T-helper 9 cell (primary cell): Measurements from ENCODE around the gene THBS3.
"Not testable (repeated sequence)": the region's sequence is repeated elsewhere in the genome, so short reads cannot be mapped to it uniquely, and the experiment has no call there.

ENCODE experiments used
- DNase-seq: peaks from one replicate; pipeline ENCODE4 v3.0.0-alpha.2; 2020

The THBS3 gene

GRCh38 chr1:155172732-155173477 lies 34.8 kb downstream of the THBS3 start, which contains the start of gene KRTCAP2:
KRTCAP2 (minus strand) TSS chr1:155173304; CDS start chr1:155173224, 80 bp downstream.
- DNase-seq, result peak; percentile 94

GRCh38 chr1:155171836-155172731 lies 35.6 kb downstream of the THBS3 start:
- DNase-seq, result no peak

GRCh38 chr1:155170806-155171205 lies 36.9 kb downstream of the THBS3 start:
- DNase-seq, result no peak

DNA sequence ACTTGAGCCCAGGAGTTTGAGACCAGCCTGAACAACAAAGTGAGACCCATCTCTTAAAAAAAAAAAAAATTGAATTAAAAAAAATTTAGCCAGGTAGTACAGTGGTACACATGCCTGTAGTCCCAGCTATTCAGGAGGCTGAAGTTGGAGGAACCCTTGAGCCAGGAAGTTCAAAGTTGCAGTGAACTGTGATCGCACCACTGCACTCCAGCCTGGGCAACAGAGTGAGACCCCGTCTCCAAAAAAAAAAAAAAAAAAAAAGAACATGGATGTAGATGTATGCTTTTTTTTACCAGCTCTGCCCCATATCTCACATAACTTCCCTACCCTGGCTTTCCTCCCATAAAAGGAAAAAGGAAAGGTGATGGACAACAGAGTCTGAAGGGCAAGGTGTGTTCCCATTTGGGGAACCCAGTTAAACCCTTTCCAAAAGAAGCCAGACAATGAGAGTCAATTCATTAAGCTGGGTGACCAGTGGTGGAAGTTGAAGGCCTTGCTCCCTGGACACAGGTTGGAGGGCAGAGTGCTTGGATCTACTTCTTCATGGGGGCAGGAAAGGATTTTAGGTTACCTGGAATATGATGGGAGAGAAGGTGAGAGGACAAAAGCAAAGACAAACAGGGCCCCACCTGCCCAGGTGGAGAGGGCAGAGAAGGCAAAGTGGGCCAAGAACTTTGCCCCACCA lies 37.5 kb downstream of the THBS3 start:
- DNase-seq, result no peak

GRCh38 chr1:155169541-155169940 lies 38.2 kb downstream of the THBS3 start:
- no peak for DNase-seq

DNA sequence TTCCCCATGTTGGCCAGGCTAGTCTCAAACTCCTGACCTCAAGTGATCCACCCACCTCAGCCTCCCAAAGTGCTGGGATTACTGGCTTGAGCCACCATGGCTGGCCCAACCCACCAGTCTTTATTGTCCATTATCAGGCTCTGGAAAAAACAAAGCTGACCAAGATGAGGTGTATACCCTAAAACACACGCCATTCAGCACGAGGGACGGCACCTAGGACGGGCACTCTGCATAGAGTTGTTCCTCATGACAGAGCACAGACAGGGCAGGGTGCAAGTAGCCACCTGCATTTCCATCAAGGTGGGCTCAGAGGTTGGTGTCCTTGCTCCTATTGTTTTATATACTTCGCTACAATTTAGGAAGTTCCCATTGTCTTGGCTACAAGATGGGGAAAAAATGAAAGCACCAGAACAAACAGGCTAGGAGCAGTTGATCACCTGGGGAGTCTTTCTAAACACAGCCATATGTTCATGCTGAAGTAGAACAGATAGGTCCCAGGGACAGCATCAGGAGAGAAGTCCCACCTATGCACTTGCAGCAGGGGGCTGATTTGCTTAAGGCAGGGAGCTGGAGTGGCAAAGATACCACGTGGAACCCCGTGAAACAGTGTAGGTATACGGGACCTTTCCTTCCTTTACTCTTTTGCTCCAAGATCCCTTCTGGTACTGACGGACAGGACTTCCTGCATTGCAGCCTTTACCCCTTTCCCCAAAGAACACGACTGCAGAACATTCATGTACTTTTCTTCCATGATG lies 39.1 kb downstream of the THBS3 start:
- DNase-seq, result no peak

DNA sequence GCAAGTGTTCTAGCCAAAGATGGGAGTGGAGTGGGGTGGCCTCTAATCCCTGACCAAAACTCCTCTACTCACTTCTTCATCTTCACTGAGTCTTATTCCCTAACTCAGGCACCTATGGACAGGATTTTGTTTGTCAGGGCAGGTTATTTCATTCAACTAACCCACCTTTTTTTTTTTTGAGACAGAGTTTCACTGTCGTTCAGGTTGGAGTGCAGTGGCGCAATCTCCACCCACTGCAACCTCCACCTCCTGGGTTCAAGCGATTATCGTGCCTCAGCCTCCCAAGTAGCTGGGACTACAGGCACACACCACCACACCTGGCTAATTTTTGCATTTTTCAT lies 39.6 kb downstream of the THBS3 start:
- DNase-seq, result not testable (repeated sequence)

- DNase-seq, result peak; percentile 86
Observed at GRCh38 chr1:155167166-155168104, 40.3 kb downstream of the THBS3 start.

GRCh38 chr1:155166471-155167165 lies 41.1 kb downstream of the THBS3 start:
- no peak for DNase-seq

DNA sequence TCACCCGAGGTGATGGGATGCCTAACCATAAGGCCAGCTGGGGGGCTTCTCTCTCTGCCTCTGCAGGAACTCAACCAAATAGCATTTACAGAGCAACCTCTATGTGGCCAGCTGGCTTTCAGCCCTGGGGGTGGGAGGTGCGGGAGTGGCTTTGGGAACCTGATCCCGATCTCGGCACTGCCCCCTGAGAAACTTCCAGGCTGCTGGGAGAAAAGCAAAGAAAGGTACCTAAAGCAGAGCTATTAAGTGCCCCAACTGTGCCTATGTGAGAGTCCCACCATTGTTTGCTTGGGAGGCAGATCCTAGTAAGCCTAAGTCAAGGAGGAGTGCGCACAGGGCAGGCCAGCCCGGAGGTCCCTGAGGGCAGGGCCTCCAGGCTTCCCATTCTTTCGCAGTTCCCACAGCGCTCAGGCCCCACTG lies 41.6 kb downstream of the THBS3 start:
- DNase-seq, result no peak

- not testable (repeated sequence) for DNase-seq
Observed at GRCh38 chr1:155164625-155165024, 43.1 kb downstream of the THBS3 start.

- not testable (repeated sequence) for DNase-seq
Observed at GRCh38 chr1:155163785-155164184, 43.9 kb downstream of the THBS3 start.

DNA sequence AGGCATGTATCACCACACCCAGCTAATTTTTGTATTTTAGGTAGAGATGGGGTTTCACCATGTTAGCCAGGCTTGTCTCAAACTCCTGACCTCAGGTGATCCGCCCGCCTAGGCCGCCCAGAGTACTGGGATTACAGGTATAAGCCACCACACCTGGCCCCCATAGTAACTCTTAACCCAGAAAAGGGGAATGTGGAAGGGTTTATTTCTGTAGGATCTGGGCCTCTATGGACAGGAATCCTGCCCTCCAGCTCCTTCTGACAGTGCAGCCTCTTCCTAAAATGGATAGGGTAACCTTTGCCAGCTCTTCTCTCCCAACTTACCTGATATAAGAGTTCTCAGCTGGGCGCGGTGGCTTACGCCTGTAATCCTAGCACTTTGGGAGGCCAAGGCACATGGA lies 45.1 kb downstream of the THBS3 start:
- not testable (repeated sequence) for DNase-seq

- DNase-seq, result no peak
Observed at GRCh38 chr1:155160128-155160527, 47.6 kb downstream of the THBS3 start.

DNA sequence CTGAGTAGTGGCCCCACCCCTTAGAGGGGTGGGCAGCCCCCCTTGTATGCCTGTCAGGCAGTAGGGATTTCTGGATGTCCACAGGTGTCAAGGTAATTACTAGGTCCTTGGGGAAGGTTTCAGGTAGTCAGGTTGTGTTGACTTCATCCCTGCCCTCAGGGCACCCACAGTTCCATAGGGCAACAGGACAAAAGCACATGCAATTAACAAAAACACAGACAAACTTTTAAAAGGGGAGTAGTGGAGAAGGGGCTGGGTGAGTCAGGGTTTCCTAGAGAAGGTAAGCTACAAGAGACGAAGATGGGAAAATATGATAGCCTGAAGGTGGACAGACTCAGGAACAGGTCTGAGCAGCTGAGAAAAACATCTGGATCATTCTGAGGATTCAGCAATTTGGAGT lies 48.7 kb downstream of the THBS3 start:
- no peak for DNase-seq

GRCh38 chr1:155155996-155156643 lies 51.6 kb downstream of the THBS3 start:
- DNase-seq, result not testable (repeated sequence)
